ENCODE measurements around the gene LUZP4. TPM values are rescaled to one million over a fixed set of nuclear protein-coding genes. Genes with fewer than 3 reads are reported as not detected.

LUZP4 gene
- polyA plus RNA-seq, 1 of the 3 experiments (the other 2 are of a cell fraction), result not detected

- Histone ChIP-seq H3K9me2 (no peaks in the 10 kb centered on the region), H3K36me3 (replicated peaks in 1 of 2; ENCODE audit: control insufficient read depth in 1 of 2, insufficient read depth in 2 of 2, low read length in 1 of 2) (no peaks in the 10 kb centered on the region), H3F3A (replicated peaks; ENCODE audit: insufficient read depth) (no peaks in the 10 kb centered on the region), H3K79me2 (ENCODE audit: insufficient read depth) (no peaks in the 10 kb centered on the region), H3K27ac (ENCODE audit: low read depth in 2 of 2, low read length in 1 of 2) (no peak overlapping the region), H3K4me3 (ENCODE audit: low read depth in 2 of 2, low read length in 1 of 2) (no peak overlapping the region), H2AFZ (ENCODE audit: low read depth) (no peak overlapping the region), H3K4me2 (no peak overlapping the region), H3K4me1 (ENCODE audit: control insufficient read depth in 1 of 2, insufficient read depth in 2 of 2, low read depth in 1 of 2, low read length in 1 of 2) (no peaks in the 10 kb centered on the region), H3K9me3 (no peaks in the 10 kb centered on the region), H4K20me1 (ENCODE audit: insufficient read depth) (no peaks in the 10 kb centered on the region), H3K9ac (no peak overlapping the region), H3K27me3 (ENCODE audit: insufficient read depth) (no peaks in the 10 kb centered on the region; the same call in 1 of the 2 replicates)
- TF ChIP-seq RAD21 (IDR thresholded peaks at IDR 0.05; ENCODE audit: low read length) (peak; percentile 45), ELF1 (IDR thresholded peaks at IDR 0.05) (no peak), CTCF (IDR thresholded peaks at IDR 0.05) (peak; percentile 31), MEF2A (IDR thresholded peaks at IDR 0.05; ENCODE audit: borderline replicate concordance, low read depth) (no peak), EP300 (IDR thresholded peaks at IDR 0.05; ENCODE audit: borderline replicate concordance in 1 of 2, low read depth in 1 of 2, low read length in 1 of 2) (no peak), SMC3 (IDR thresholded peaks at IDR 0.05; ENCODE audit: low read depth, low read length) (peak; percentile 16; the same call in 1 of the 2 replicates)
- ChIA-PET POLR2A (no interaction called here), CTCF (interaction anchor here (0.7 to 1.4 kb wide), 6 partner anchors 9 to 84 kb away, joined by 3 to 11 read pairs (median 4); no protein-coding TSS in a partner anchor)
- 30% methylated on average over 4 of the region's 4 CpGs for WGBS (ENCODE audit: low lambda C conversion rate)
- no peak for DNase-seq
These were observed 4.6 kb upstream of the LUZP4 start for GRCh38 chrX:115284877-115285276.

GRCh38 chrX:115297189-115297588, 7.7 kb downstream of the LUZP4 start:
- Histone ChIP-seq H3K9me3 (no peaks in the 10 kb centered on the region), H3K4me1 (ENCODE audit: control insufficient read depth in 1 of 2, insufficient read depth in 2 of 2, low read depth in 1 of 2, low read length in 1 of 2) (no peaks in the 10 kb centered on the region), H3K36me3 (replicated peaks in 1 of 2; ENCODE audit: control insufficient read depth in 1 of 2, insufficient read depth in 2 of 2, low read length in 1 of 2) (no peaks in the 10 kb centered on the region), H3K4me3 (ENCODE audit: low read depth in 2 of 2, low read length in 1 of 2) (no peak overlapping the region), H4K20me1 (ENCODE audit: insufficient read depth) (no peaks in the 10 kb centered on the region), H3K9me2 (no peaks in the 10 kb centered on the region), H2AFZ (ENCODE audit: low read depth) (no peak overlapping the region), H3K27me3 (ENCODE audit: insufficient read depth) (peaks cover 5% of the 10 kb centered on the region; the same call in 1 of the 2 replicates), H3K4me2 (no peak overlapping the region), H3K9ac (no peak overlapping the region), H3K27ac (ENCODE audit: low read depth in 2 of 2, low read length in 1 of 2) (no peak overlapping the region), H3F3A (replicated peaks; ENCODE audit: insufficient read depth) (no peaks in the 10 kb centered on the region), H3K79me2 (ENCODE audit: insufficient read depth) (no peaks in the 10 kb centered on the region)
- WGBS (ENCODE audit: low lambda C conversion rate), result 53% methylated on average over 1 of the region's 1 CpG
- ChIA-PET CTCF (no interaction called here), POLR2A (no interaction called here)
- TF ChIP-seq EP300 (IDR thresholded peaks at IDR 0.05; ENCODE audit: borderline replicate concordance in 1 of 2, low read depth in 1 of 2, low read length in 1 of 2), result no peak
- TF ChIP-seq, protein P1, sequence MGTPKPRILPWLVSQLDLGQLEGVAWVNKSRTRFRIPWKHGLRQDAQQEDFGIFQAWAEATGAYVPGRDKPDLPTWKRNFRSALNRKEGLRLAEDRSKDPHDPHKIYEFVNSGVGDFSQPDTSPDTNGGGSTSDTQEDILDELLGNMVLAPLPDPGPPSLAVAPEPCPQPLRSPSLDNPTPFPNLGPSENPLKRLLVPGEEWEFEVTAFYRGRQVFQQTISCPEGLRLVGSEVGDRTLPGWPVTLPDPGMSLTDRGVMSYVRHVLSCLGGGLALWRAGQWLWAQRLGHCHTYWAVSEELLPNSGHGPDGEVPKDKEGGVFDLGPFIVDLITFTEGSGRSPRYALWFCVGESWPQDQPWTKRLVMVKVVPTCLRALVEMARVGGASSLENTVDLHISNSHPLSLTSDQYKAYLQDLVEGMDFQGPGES (IDR thresholded peaks at IDR 0.05; ENCODE audit: low read depth, low read length), result no peak
- TF ChIP-seq FOXM1 (IDR thresholded peaks at IDR 0.05; ENCODE audit: low read depth), result no peak
- no peak for TF ChIP-seq TEAD4 (IDR thresholded peaks at IDR 0.05; ENCODE audit: borderline replicate concordance, insufficient read depth)
- no peak for TF ChIP-seq GATA2 (CRISPR knock-in tag; IDR thresholded peaks at IDR 0.05)
- DNase-seq, result no peak

All from SK-N-SH (cell line).